Measurements from ENCODE around the gene FNDC8. TPM values are rescaled to one million over a fixed set of nuclear protein-coding genes. Genes with fewer than 3 reads are reported as not detected.
A peak's percentile ranks its signal among the peaks of the same experiment; 100 is the strongest.

The FNDC8 gene
- total RNA-seq, 5 donors from 2014 or later (not counting 1 experiment from before 2014, with no cell fraction given): not detected

DNA sequence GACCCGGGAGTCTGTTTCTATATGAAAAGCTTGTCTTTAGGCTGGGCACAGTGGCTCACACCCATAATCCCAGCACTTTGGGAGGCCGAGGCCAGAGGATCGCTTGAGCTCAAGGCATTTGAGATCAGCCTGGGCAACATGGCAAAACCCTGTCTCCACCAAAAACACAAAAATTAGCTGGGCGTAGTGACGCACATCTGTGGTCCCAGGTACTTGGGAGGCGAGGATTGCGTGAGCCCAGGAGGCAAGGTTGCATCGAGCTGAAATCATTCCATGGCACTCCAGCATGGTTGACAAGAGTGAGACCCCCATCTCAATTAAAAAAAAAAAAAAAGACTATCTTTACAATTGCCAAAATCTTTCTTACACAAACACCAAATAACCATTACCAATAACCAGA, 35.3 kb upstream of the FNDC8 start:
- Mint-ChIP-seq H3K4me3 (peak overlapping the region; percentile 94 to 95 (median 94)), H3K36me3 (peaks cover 3% of the 10 kb centered on the region), H3K27ac (peak overlapping the region; percentile 75 to 96), H3K27me3 (no peaks in the 10 kb centered on the region), H3K9me3 (no peaks in the 10 kb centered on the region), H3K4me1 (peaks cover 74 to 80% (median 75%) of the 10 kb centered on the region in 3 donors)
- Histone ChIP-seq H3K36me3 (ENCODE audit: control insufficient read depth in 2 of 2, extremely low read depth in 1 of 2, insufficient read depth in 1 of 2, low read length in 1 of 2) (no peaks in the 10 kb centered on the region), H3K4me3 (ENCODE audit: control insufficient read depth in 1 of 2, extremely low read depth in 1 of 2, low read length in 1 of 2) (no peak overlapping the region), H3K27ac (ENCODE audit: low read length) (no peak overlapping the region), H3K9me3 (no peaks in the 10 kb centered on the region), H3K27me3 (replicated peaks in 1 of 2; ENCODE audit: control insufficient read depth in 2 of 2, extremely low read depth in 1 of 2, insufficient read depth in 2 of 2, low read length in 1 of 2) (no peaks in the 10 kb centered on the region), H3K4me1 (ENCODE audit: control insufficient read depth in 1 of 2, extremely low read depth in 1 of 2, insufficient read depth in 2 of 2, low read length in 2 of 2) (peaks cover 30 to 46% of the 10 kb centered on the region in 2 experiments)
- WGBS (ENCODE audit: insufficient coverage): 91% methylated on average over 6 of the region's 8 CpGs
- ChIA-PET CTCF (interaction anchor here in 1 of 2 donors (1.2 kb wide), 1 partner anchor 9 kb away, joined by 5 read pairs; no protein-coding TSS in a partner anchor), POLR2A (interaction anchor here in 1 of 2 donors (1.0 kb wide), 1 partner anchor 18 kb away, joined by 4 read pairs; no protein-coding TSS in a partner anchor)
- ATAC-seq (replicated peaks in 1 of 4): no peak
- no peak for DNase-seq

GRCh38 chr17:35086931-35087573, 34.4 kb upstream of the FNDC8 start:
- H3K36me3 ChIP-seq (ENCODE audit: control insufficient read depth in 2 of 2, extremely low read depth in 1 of 2, insufficient read depth in 1 of 2, low read length in 1 of 2): no peaks in the 10 kb centered on the region
- Mint-ChIP-seq H3K4me3 (peak overlapping the region; percentile 94 to 95 (median 94)), H3K27me3 (no peaks in the 10 kb centered on the region), H3K27ac (peak overlapping the region; percentile 90 to 96), H3K36me3 (peaks cover 3% of the 10 kb centered on the region), H3K9me3 (no peaks in the 10 kb centered on the region), H3K4me1 (peaks cover 67 to 73% (median 69%) of the 10 kb centered on the region in 3 donors)
- ChIA-PET CTCF (interaction anchor here (0.7 kb wide), 2 partner anchors 77 to 327 kb away, joined by 3 to 4 read pairs; no protein-coding TSS in a partner anchor), POLR2A (interaction anchor here (0.6 to 1.0 kb wide), 3 partner anchors 10 to 27 kb away, joined by 4 to 5 read pairs (median 5); no protein-coding TSS in a partner anchor)
- H3K4me1 ChIP-seq (ENCODE audit: control insufficient read depth in 1 of 2, extremely low read depth in 1 of 2, insufficient read depth in 2 of 2, low read length in 2 of 2): peaks cover 28 to 44% of the 10 kb centered on the region in 2 experiments
- no peak for ATAC-seq (replicated peaks in 1 of 4)
- 89% methylated on average over 5 of the region's 8 CpGs for WGBS (ENCODE audit: insufficient coverage)
- H3K27me3 ChIP-seq (replicated peaks in 1 of 2; ENCODE audit: control insufficient read depth in 2 of 2, extremely low read depth in 1 of 2, insufficient read depth in 2 of 2, low read length in 1 of 2): no peaks in the 10 kb centered on the region
- peak overlapping the region; percentile 98 for H3K27ac ChIP-seq (ENCODE audit: low read length)
- DNase-seq: peak in 1 of 35 experiments; percentile 23
- H3K4me3 ChIP-seq (ENCODE audit: control insufficient read depth in 1 of 2, extremely low read depth in 1 of 2, low read length in 1 of 2): no peak overlapping the region
- H3K9me3 ChIP-seq: no peaks in the 10 kb centered on the region

- Mint-ChIP-seq H3K4me1 (peaks cover 59 to 65% (median 61%) of the 10 kb centered on the region in 3 donors), H3K27ac (peak overlapping the region; percentile 90 to 96), H3K36me3 (peaks cover 3% of the 10 kb centered on the region), H3K4me3 (peak overlapping the region; percentile 94 to 95 (median 94)), H3K9me3 (no peaks in the 10 kb centered on the region), H3K27me3 (no peaks in the 10 kb centered on the region)
- 10% methylated on average over 2 of the region's 9 CpGs for WGBS (ENCODE audit: insufficient coverage)
- no peaks in the 10 kb centered on the region for H3K36me3 ChIP-seq (ENCODE audit: control insufficient read depth in 2 of 2, extremely low read depth in 1 of 2, insufficient read depth in 1 of 2, low read length in 1 of 2)
- peak overlapping the region; percentile 88 to 89 for H3K4me3 ChIP-seq (ENCODE audit: control insufficient read depth in 1 of 2, extremely low read depth in 1 of 2, low read length in 1 of 2)
- peak in 1 of 4 experiments; percentile 3 for ATAC-seq (replicated peaks in 1 of 4)
- ChIA-PET CTCF (interaction anchor here (0.6 to 1.1 kb wide), 4 partner anchors 18 to 504 kb away, joined by 3 to 8 read pairs (median 4); partner anchors contain the start of gene RFFL (in 1 of the 2)), POLR2A (interaction anchor here (0.6 to 1.0 kb wide), 4 partner anchors 10 to 107 kb away, joined by 3 to 5 read pairs (median 4); no protein-coding TSS in a partner anchor)
- peaks cover 20 to 41% of the 10 kb centered on the region in 2 experiments for H3K4me1 ChIP-seq (ENCODE audit: control insufficient read depth in 1 of 2, extremely low read depth in 1 of 2, insufficient read depth in 2 of 2, low read length in 2 of 2)
- DNase-seq: peak in 24 of 35 experiments; percentile 4 to 61 (median 14)
- H3K27me3 ChIP-seq (replicated peaks in 1 of 2; ENCODE audit: control insufficient read depth in 2 of 2, extremely low read depth in 1 of 2, insufficient read depth in 2 of 2, low read length in 1 of 2): no peaks in the 10 kb centered on the region
- no peaks in the 10 kb centered on the region for H3K9me3 ChIP-seq
- H3K27ac ChIP-seq (ENCODE audit: low read length): peak overlapping the region; percentile 98
These were observed 33.6 kb upstream of the FNDC8 start for GRCh38 chr17:35087731-35088355.

GRCh38 chr17:35088356-35088880, 33.0 kb upstream of the FNDC8 start:
- ATAC-seq (replicated peaks in 1 of 4): no peak
- Mint-ChIP-seq H3K27ac (peak overlapping the region; percentile 90 to 96), H3K4me1 (peaks cover 53 to 59% (median 56%) of the 10 kb centered on the region in 3 donors), H3K36me3 (peaks cover 3% of the 10 kb centered on the region), H3K4me3 (peak overlapping the region; percentile 94 to 95 (median 94)), H3K9me3 (no peaks in the 10 kb centered on the region), H3K27me3 (no peaks in the 10 kb centered on the region)
- Histone ChIP-seq H3K4me1 (ENCODE audit: control insufficient read depth in 1 of 2, extremely low read depth in 1 of 2, insufficient read depth in 2 of 2, low read length in 2 of 2) (peaks cover 17 to 39% of the 10 kb centered on the region in 2 experiments), H3K4me3 (ENCODE audit: control insufficient read depth in 1 of 2, extremely low read depth in 1 of 2, low read length in 1 of 2) (peak overlapping the region; percentile 88 to 89), H3K27ac (ENCODE audit: low read length) (peak overlapping the region; percentile 98), H3K36me3 (ENCODE audit: control insufficient read depth in 2 of 2, extremely low read depth in 1 of 2, insufficient read depth in 1 of 2, low read length in 1 of 2) (no peaks in the 10 kb centered on the region), H3K9me3 (no peaks in the 10 kb centered on the region), H3K27me3 (replicated peaks in 1 of 2; ENCODE audit: control insufficient read depth in 2 of 2, extremely low read depth in 1 of 2, insufficient read depth in 2 of 2, low read length in 1 of 2) (no peaks in the 10 kb centered on the region)
- POLR2A ChIA-PET: interaction anchor here in 1 of 2 donors (0.6 kb wide), 2 partner anchors 38 to 107 kb away, joined by 3 read pairs; no protein-coding TSS in a partner anchor
- CTCF ChIA-PET: interaction anchor here in 1 of 2 donors (0.6 to 1.1 kb wide), 3 partner anchors 19 to 503 kb away, joined by 3 to 8 read pairs (median 4); partner anchors contain the start of gene RFFL
- peak in 18 of 35 experiments; percentile 3 to 31 (median 10) for DNase-seq
- WGBS (ENCODE audit: insufficient coverage): 0% methylated on average over 25 of the region's 26 CpGs

- Histone ChIP-seq H3K4me1 (ENCODE audit: control insufficient read depth in 1 of 2, extremely low read depth in 1 of 2, insufficient read depth in 2 of 2, low read length in 2 of 2) (peaks cover 17 to 33% of the 10 kb centered on the region in 2 experiments), H3K27me3 (replicated peaks in 1 of 2; ENCODE audit: control insufficient read depth in 2 of 2, extremely low read depth in 1 of 2, insufficient read depth in 2 of 2, low read length in 1 of 2) (no peaks in the 10 kb centered on the region), H3K36me3 (ENCODE audit: control insufficient read depth in 2 of 2, extremely low read depth in 1 of 2, insufficient read depth in 1 of 2, low read length in 1 of 2) (no peaks in the 10 kb centered on the region), H3K27ac (ENCODE audit: low read length) (peak overlapping the region; percentile 98), H3K9me3 (no peaks in the 10 kb centered on the region), H3K4me3 (ENCODE audit: control insufficient read depth in 1 of 2, extremely low read depth in 1 of 2, low read length in 1 of 2) (peak overlapping the region; percentile 88 to 89)
- Mint-ChIP-seq H3K9me3 (no peaks in the 10 kb centered on the region), H3K27ac (peak overlapping the region; percentile 96), H3K4me3 (peak overlapping the region; percentile 94 to 95 (median 94)), H3K27me3 (no peaks in the 10 kb centered on the region), H3K36me3 (peaks cover 3% of the 10 kb centered on the region), H3K4me1 (peaks cover 47 to 54% (median 51%) of the 10 kb centered on the region in 3 donors)
- peak; percentile 79 to 87 (median 81) for ATAC-seq (replicated peaks in 1 of 4)
- ChIA-PET CTCF (interaction anchor here (0.6 to 2.2 kb wide), 16 partner anchors 12 to 499 kb away, joined by 3 to 22 read pairs (median 5); partner anchors contain the start of genes PEX12 (in 1 of the 2), RAD51D (in 1 of the 2) and RFFL (in 1 of the 2)), POLR2A (interaction anchor here (0.7 to 1.6 kb wide), 3 partner anchors 25 to 42 kb away, joined by 4 to 9 read pairs (median 6); partner anchors contain the start of gene RFFL (in 1 of the 2))
- under 1% methylated on average over 50 of the region's 80 CpGs for WGBS (ENCODE audit: insufficient coverage)
- DNase-seq: peak; percentile 73 to 95 (median 85)
These were observed 32.4 kb upstream of the FNDC8 start for GRCh38 chr17:35088881-35089585.
